ENCODE results near the gene SLPI.

- no peak for TF ChIP-seq CTCF (IDR thresholded peaks at IDR 0.05)
- TF ChIP-seq POLR2A (IDR thresholded peaks at IDR 0.05): no peak
These were observed 31.2 kb downstream of the SLPI start for GRCh38 chr20:45223136-45223535.
